GM12878 (cell line): ENCODE results near the gene ADA. TPM values are rescaled to one million over a fixed set of nuclear protein-coding genes. Genes with fewer than 3 reads are reported as not detected.

ENCODE experiments used
- ATAC-seq: fragments of 200-7000 bp; cut with Tn5 transposase; 3 replicates; pipeline ENCODE4 v1.9.1; 2020; ENCODE audit warnings: mild to moderate bottlenecking, moderate library complexity
- BruUV-seq: library from RNA; stranded (reverse); fragments of 400-500 nt; replicated peaks from 2 replicates; lab custom pipeline; 2021; lab: Mats Ljungman, UMichigan
- CTCF ChIA-PET: fragments of 300-600 bp; sonication (Branson Sonifier 250); formaldehyde crosslinking; extraction: SDS; loops from one replicate; lab custom pipeline; 2021; ENCODE audit warnings: inconsistent platforms; lab: Yijun Ruan, JAX
- POLR2A ChIA-PET: fragments of 350-600 bp; formaldehyde crosslinking; extraction: SDS; loops from one replicate; lab custom pipeline; 2021; ENCODE audit warnings: inconsistent platforms; lab: Charles Lee
- RAD21 ChIA-PET: fragments of 300-600 bp; sonication (Branson Sonifier 250); formaldehyde crosslinking; loops from one replicate; lab custom pipeline; 2023; ENCODE audit warnings: antibody characterized with exemption; ENCODE audit not compliant: unreplicated experiment; lab: Charles Lee
- SMC1A ChIA-PET: fragments of 300-600 bp; sonication (Branson Sonifier 250); formaldehyde crosslinking; loops from one replicate; lab custom pipeline; 2023; ENCODE audit not compliant: unreplicated experiment, uncharacterized antibody; lab: Charles Lee
- DNase-seq: peaks from one replicate; pipeline ENCODE4 v3.0.0-alpha.2; 2011; ENCODE audit warnings: low read depth, low spot score
- FAIRE-seq: peaks from 3 replicates; lab custom pipeline; 2011; peaks lifted over from hg19 to GRCh38; lab: Jason Lieb, UNC
- H2AFZ ChIP-seq: 2 replicates; pipeline ENCODE4 v1.6.0; 2011; ENCODE audit warnings: low read depth, low read length, control low read depth; ENCODE audit not compliant: control insufficient read depth
- H3K27ac ChIP-seq: 2 replicates; pipeline ENCODE4 v1.5.1; 2011; ENCODE audit warnings: control low read depth; ENCODE audit not compliant: control insufficient read depth, insufficient read depth
- H3K27me3 ChIP-seq, 2 experiments: replicated peaks in 1 of 2; 2 replicates each; pipeline versions ENCODE4 v1.6.0 to v1.6.1; 2011; ENCODE audit warnings: low read length in 1 of 2; ENCODE audit not compliant: control insufficient read depth in 2 of 2, insufficient read depth in 2 of 2
- H3K36me3 ChIP-seq, 2 experiments: 2 replicates each; pipeline ENCODE4 v1.5.1; 2011; ENCODE audit warnings: low read length in 1 of 2; ENCODE audit not compliant: control insufficient read depth in 2 of 2, insufficient read depth in 2 of 2
- H3K4me1 ChIP-seq: 2 replicates; pipeline ENCODE4 v1.6.1; 2011; ENCODE audit warnings: mild to moderate bottlenecking, low read length, moderate library complexity, mixed read lengths; ENCODE audit not compliant: control insufficient read depth, insufficient read depth
- H3K4me2 ChIP-seq: 2 replicates; pipeline ENCODE4 v1.6.0; 2011; ENCODE audit warnings: control low read depth; ENCODE audit not compliant: control insufficient read depth, insufficient read depth
- H3K4me3 ChIP-seq: fragments of 200-600 bp; sonication (generic); 2 replicates; pipeline ENCODE4 v1.5.1; 2016
- H3K79me2 ChIP-seq: 2 replicates; pipeline ENCODE4 v1.6.0; 2011; ENCODE audit warnings: low read length; ENCODE audit not compliant: control insufficient read depth, insufficient read depth
- H3K9ac ChIP-seq: 2 replicates; pipeline ENCODE4 v1.8.0; 2011; ENCODE audit warnings: low read length, control low read depth, mixed read lengths; ENCODE audit not compliant: control insufficient read depth, insufficient read depth
- H3K9me3 ChIP-seq: replicated peaks from 3 replicates; pipeline ENCODE4 v1.5.1; 2011; ENCODE audit warnings: mild to moderate bottlenecking, low read length; ENCODE audit not compliant: control insufficient read depth, insufficient read depth
- H4K20me1 ChIP-seq: 2 replicates; pipeline ENCODE4 v1.6.0; 2011; ENCODE audit not compliant: control insufficient read depth, insufficient read depth
- MEF2B ChIP-seq: fragments of 450-650 bp; IDR thresholded peaks from 2 replicates; pipeline ENCODE4 v1.6.1; 2018; ENCODE audit warnings: mild to moderate bottlenecking, moderate library complexity; ENCODE audit not compliant: partially characterized antibody, poor library complexity, severe bottlenecking
- PAX8 ChIP-seq: fragments of 450-650 bp; IDR thresholded peaks from 2 replicates; pipeline ENCODE4 v1.6.1; 2017; ENCODE audit warnings: mild to moderate bottlenecking, moderate library complexity
- SMARCA5 ChIP-seq: fragments of 450-650 bp; IDR thresholded peaks from 2 replicates; pipeline ENCODE4 v1.6.1; 2017; ENCODE audit warnings: mild to moderate bottlenecking
- TCF3 ChIP-seq: IDR thresholded peaks from 2 replicates; pipeline ENCODE4 v1.6.1; 2012; ENCODE audit warnings: low read depth, mild to moderate bottlenecking, low read length, borderline replicate concordance; ENCODE audit not compliant: insufficient read depth
- ZNF217 ChIP-seq: fragments of 450-650 bp; IDR thresholded peaks from 2 replicates; pipeline ENCODE4 v1.6.1; 2017; ENCODE audit warnings: antibody characterized with exemption, mild to moderate bottlenecking
- WGBS: methylation state at CpG from one replicate; pipeline ENCODE4 v1.1.6; 2016; ENCODE audit warnings: low lambda C conversion rate; ENCODE audit not compliant: insufficient replicate concordance, insufficient coverage; ENCODE audit errors: missing lambda C conversion rate; 5-methylcytosine and 5-hydroxymethylcytosine counted together
- in situ Hi-C: fragments of 300-500 bp; cut with MboI; formaldehyde crosslinking; loops from 9 replicates; pipeline ENCODE4 v1.14.3; 2018; ENCODE audit warnings: mixed read lengths
- intact Hi-C: fragments of 100-400 bp; cut with micrococcal nuclease; formaldehyde crosslinking; loops from one replicate; pipeline ENCODE4 v1.14.2; 2022; ENCODE audit not compliant: unreplicated experiment
- polyA plus RNA-seq, 11 experiments: library from polyadenylated mRNA; depleted of rRNA in 4 of 11; unstranded in 6 of 11; stranded (reverse) in 5 of 11; fragments of >200 nt; fragmentation: Nextera tagmentation in 4 of 11; fragmentation: Illumina TruSeq in 1 of 11; extraction: Ambion mirVana in 4 of 11; extraction: Trizol in 1 of 11; gene quantifications; 1 replicate in 1 of 11; 2 replicates in 10 of 11; pipeline versions ENCODE4 v1.2.1 to v1.2.3, GENCODE V29; 2011 to 2016; ENCODE audit warnings: inconsistent platforms in 2 of 11, missing spikeins in 2 of 11, low read depth in 1 of 11
- total RNA-seq, 4 experiments: library from RNA; depleted of rRNA in 3 of 4; stranded (reverse); fragments of >200 nt in 3 of 4; fragmentation: Illumina TruSeq in 1 of 4; extraction: Trizol in 1 of 4; gene quantifications; 2 replicates each; pipeline versions ENCODE4 v1.2.1 to v1.2.3, GENCODE V29; 2013 to 2021

Gene ADA
- total and polyA plus RNA-seq, 10 of the 15 experiments (the other 5 are each of a cell fraction or from before 2014, with no cell fraction given): 40.9 to 217 (median 90.8) TPM

- ChIA-PET RAD21 (interaction anchor here (0.5 to 5.0 kb wide), 18 partner anchors 8 to 67 kb away, joined by 3 to 26 read pairs (median 6); partner anchors contain the start of genes ADA and PKIG), SMC1A (interaction anchor here (0.6 to 6.9 kb wide), 15 partner anchors 9 to 67 kb away, joined by 3 to 71 read pairs (median 7); partner anchors contain the start of genes ADA and PKIG), POLR2A (interaction anchor here (0.5 to 3.0 kb wide), 7 partner anchors 8 to 60 kb away, joined by 3 to 18 read pairs (median 6); partner anchors contain the start of gene ADA), CTCF (interaction anchor here (1.0 to 2.8 kb wide), 11 partner anchors 13 to 183 kb away, joined by 3 to 34 read pairs (median 7); partner anchors contain the start of gene PKIG)
- no TSS peak for BruUV-seq
- no peaks in the 10 kb centered on the region for H4K20me1 ChIP-seq
- intact Hi-C loops (loop anchor here (2.0 kb wide), 1 partner anchor 32 kb away; no protein-coding TSS in a partner anchor), in situ Hi-C loops (no loop called here)
- no peak for FAIRE-seq
- H3K27ac ChIP-seq: peak overlapping the region; percentile 99
- peaks cover 51% of the 10 kb centered on the region for H3K79me2 ChIP-seq
- H3K4me3 ChIP-seq: no peak overlapping the region
- H3K4me1 ChIP-seq: peaks cover 75% of the 10 kb centered on the region
- peaks cover 0 to 7% of the 10 kb centered on the region in 2 experiments; a peak in 2 of 4 replicates for H3K36me3 ChIP-seq
- no peak for DNase-seq
- peak overlapping the region; percentile 81 for H3K9ac ChIP-seq
- no peak overlapping the region; the same call in 1 of the 2 replicates for H2AFZ ChIP-seq
- no peak for TF ChIP-seq MEF2B
- TF ChIP-seq SMARCA5: peak; percentile 38; the same call in 1 of the 2 replicates
- 0 out of 2 replicates have a peak, but pooled peaks have one; percentile 0 for TF ChIP-seq TCF3
- 0 out of 2 replicates have a peak, but pooled peaks have one; percentile 68 for TF ChIP-seq ZNF217
- no peak for TF ChIP-seq PAX8
- 100% methylated on average over 1 of the region's 1 CpG for WGBS
- ATAC-seq: no peak
- H3K27me3 ChIP-seq: no peaks in the 10 kb centered on the region
- peaks cover 3% of the 10 kb centered on the region; the same call in 2 of the 3 replicates for H3K9me3 ChIP-seq
- peak overlapping the region; percentile 91 for H3K4me2 ChIP-seq
Observed at GRCh38 chr20:44643154-44643519, 8.4 kb downstream of the ADA start.
